Loucy (cell line): ENCODE data around the gene GRID2.

Experiments used
- EZH2phosphoT487 ChIP-seq: fragments of 200-600 bp; IDR thresholded peaks from 2 replicates; pipeline ENCODE4 v1.6.1; 2018; ENCODE audit warnings: antibody characterized with exemption, mild to moderate bottlenecking, moderate library complexity, borderline replicate concordance
- TF ChIP-seq, protein P1 (sequence below): fragments of 200-600 bp; sonication (generic); conservative IDR thresholded peaks from 2 replicates; pipeline ENCODE4 v1.5.1; 2014; ENCODE audit warnings: mild to moderate bottlenecking, antibody characterized with exemption, low read length

DNA sequence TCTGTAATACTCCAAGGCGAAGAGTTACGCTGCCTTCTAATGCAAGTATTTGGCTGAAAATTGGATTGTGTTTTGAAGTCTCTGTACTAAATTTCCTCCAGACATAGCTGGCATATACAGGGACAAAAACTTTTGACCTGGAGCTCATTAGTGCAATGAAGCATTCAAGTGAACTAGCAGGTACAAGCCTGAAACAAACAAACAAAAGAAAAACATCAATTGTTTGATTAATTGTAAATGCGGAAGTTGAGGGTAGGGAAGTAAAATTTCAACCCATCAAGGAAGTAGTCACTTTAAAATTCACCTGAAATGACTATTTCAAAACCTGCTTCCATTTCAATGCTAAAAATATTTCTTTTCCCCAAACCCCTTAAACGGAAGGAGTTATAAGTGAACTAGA is 1008.5 kb downstream of the GRID2 start:
- no peak for TF ChIP-seq EZH2phosphoT487
- TF ChIP-seq, protein P1, sequence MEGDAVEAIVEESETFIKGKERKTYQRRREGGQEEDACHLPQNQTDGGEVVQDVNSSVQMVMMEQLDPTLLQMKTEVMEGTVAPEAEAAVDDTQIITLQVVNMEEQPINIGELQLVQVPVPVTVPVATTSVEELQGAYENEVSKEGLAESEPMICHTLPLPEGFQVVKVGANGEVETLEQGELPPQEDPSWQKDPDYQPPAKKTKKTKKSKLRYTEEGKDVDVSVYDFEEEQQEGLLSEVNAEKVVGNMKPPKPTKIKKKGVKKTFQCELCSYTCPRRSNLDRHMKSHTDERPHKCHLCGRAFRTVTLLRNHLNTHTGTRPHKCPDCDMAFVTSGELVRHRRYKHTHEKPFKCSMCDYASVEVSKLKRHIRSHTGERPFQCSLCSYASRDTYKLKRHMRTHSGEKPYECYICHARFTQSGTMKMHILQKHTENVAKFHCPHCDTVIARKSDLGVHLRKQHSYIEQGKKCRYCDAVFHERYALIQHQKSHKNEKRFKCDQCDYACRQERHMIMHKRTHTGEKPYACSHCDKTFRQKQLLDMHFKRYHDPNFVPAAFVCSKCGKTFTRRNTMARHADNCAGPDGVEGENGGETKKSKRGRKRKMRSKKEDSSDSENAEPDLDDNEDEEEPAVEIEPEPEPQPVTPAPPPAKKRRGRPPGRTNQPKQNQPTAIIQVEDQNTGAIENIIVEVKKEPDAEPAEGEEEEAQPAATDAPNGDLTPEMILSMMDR = no peak
